Transverse colon (tissue), 3 donors: ENCODE measurements around the gene PYGO2.

Experiments used
- EP300 ChIP-seq: sonication (generic); formaldehyde crosslinking; IDR thresholded peaks from one replicate; pipeline ENCODE4 v1.6.1; 2017; ENCODE audit warnings: antibody characterized with exemption, low read depth
- POLR2A ChIP-seq: fragments of 450-650 bp; IDR thresholded peaks from one replicate; pipeline ENCODE4 v1.6.1; 2016; ENCODE audit warnings: antibody characterized with exemption, mild to moderate bottlenecking, moderate library complexity
- TF ChIP-seq, protein P1 (sequence below), 5 experiments: fragments of 200-600 bp in 3 of 5; fragments of 450-650 bp in 2 of 5; sonication (generic) in 3 of 5; IDR thresholded peaks; 1 replicate in 2 of 5; 2 replicates in 3 of 5; pipeline ENCODE4 v1.5.1; 2016 to 2017; ENCODE audit warnings: antibody characterized with exemption in 5 of 5, inconsistent platforms in 3 of 5, mild to moderate bottlenecking in 2 of 5, moderate library complexity in 1 of 5

- TF ChIP-seq, protein P1, sequence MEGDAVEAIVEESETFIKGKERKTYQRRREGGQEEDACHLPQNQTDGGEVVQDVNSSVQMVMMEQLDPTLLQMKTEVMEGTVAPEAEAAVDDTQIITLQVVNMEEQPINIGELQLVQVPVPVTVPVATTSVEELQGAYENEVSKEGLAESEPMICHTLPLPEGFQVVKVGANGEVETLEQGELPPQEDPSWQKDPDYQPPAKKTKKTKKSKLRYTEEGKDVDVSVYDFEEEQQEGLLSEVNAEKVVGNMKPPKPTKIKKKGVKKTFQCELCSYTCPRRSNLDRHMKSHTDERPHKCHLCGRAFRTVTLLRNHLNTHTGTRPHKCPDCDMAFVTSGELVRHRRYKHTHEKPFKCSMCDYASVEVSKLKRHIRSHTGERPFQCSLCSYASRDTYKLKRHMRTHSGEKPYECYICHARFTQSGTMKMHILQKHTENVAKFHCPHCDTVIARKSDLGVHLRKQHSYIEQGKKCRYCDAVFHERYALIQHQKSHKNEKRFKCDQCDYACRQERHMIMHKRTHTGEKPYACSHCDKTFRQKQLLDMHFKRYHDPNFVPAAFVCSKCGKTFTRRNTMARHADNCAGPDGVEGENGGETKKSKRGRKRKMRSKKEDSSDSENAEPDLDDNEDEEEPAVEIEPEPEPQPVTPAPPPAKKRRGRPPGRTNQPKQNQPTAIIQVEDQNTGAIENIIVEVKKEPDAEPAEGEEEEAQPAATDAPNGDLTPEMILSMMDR (IDR thresholded peaks at IDR 0.05), result no peak
- TF ChIP-seq POLR2A (no peak), EP300 (no peak)
Observed at GRCh38 chr1:154993572-154994268, 32.1 kb upstream of the PYGO2 start, which contains the start of gene LENEP.
